ENCODE data around the gene RRAGC. TPM values are rescaled to one million over a fixed set of nuclear protein-coding genes. Genes with fewer than 3 reads are reported as not detected.
"Not testable (repeated sequence)": the region's sequence is repeated elsewhere in the genome, so short reads cannot be mapped to it uniquely, and the experiment has no call there.

The RRAGC gene
- polyA plus RNA-seq, 1 donor: 18.8 TPM

- DNase-seq (ENCODE audit: low read depth): no peak
Measured at GRCh38 chr1:38858833-38859560, 575 bp downstream of the RRAGC start.

GRCh38 chr1:38852780-38853179 lies 6.8 kb downstream of the RRAGC start:
- no peak for DNase-seq (ENCODE audit: low read depth)

- no peak for DNase-seq (ENCODE audit: low read depth)
Measured at GRCh38 chr1:38848071-38848470, 11.5 kb downstream of the RRAGC start.

- DNase-seq (ENCODE audit: low read depth): no peak
Measured at GRCh38 chr1:38846210-38846609, 13.4 kb downstream of the RRAGC start.

- DNase-seq (ENCODE audit: low read depth): not testable (repeated sequence)
Measured at GRCh38 chr1:38845088-38845487, 14.5 kb downstream of the RRAGC start.

- no peak for DNase-seq (ENCODE audit: low read depth)
Measured at GRCh38 chr1:38840281-38840680, 19.3 kb downstream of the RRAGC start.

GRCh38 chr1:38839363-38839762 lies 20.2 kb downstream of the RRAGC start:
- DNase-seq (ENCODE audit: low read depth): no peak

- not testable (repeated sequence) for DNase-seq (ENCODE audit: low read depth)
Measured at GRCh38 chr1:38836316-38836715, 23.3 kb downstream of the RRAGC start.

GRCh38 chr1:38834937-38835827 lies 24.4 kb downstream of the RRAGC start:
- peak; percentile 71 for DNase-seq (ENCODE audit: low read depth)

- no peak for DNase-seq (ENCODE audit: low read depth)
Measured at GRCh38 chr1:38834221-38834782, 25.3 kb downstream of the RRAGC start.

GRCh38 chr1:38833146-38833545 lies 26.4 kb downstream of the RRAGC start:
- DNase-seq (ENCODE audit: low read depth): no peak

GRCh38 chr1:38832370-38832734 lies 27.2 kb downstream of the RRAGC start:
- DNase-seq (ENCODE audit: low read depth): no peak

- DNase-seq (ENCODE audit: low read depth): no peak
Measured at GRCh38 chr1:38831731-38832369, 27.7 kb downstream of the RRAGC start.

GRCh38 chr1:38829368-38829767 lies 30.2 kb downstream of the RRAGC start:
- no peak for DNase-seq (ENCODE audit: low read depth)

- DNase-seq (ENCODE audit: low read depth): no peak
Measured at GRCh38 chr1:38827318-38827717, 32.3 kb downstream of the RRAGC start.

- no peak for DNase-seq (ENCODE audit: low read depth)
Measured at GRCh38 chr1:38826886-38827285, 32.7 kb downstream of the RRAGC start.

GRCh38 chr1:38826262-38826661 lies 33.3 kb downstream of the RRAGC start:
- no peak for DNase-seq (ENCODE audit: low read depth)

- DNase-seq (ENCODE audit: low read depth): no peak
Measured at GRCh38 chr1:38820860-38821259, 38.7 kb downstream of the RRAGC start.

GRCh38 chr1:38819516-38819915 lies 40.1 kb downstream of the RRAGC start:
- no peak for DNase-seq (ENCODE audit: low read depth)

- DNase-seq (ENCODE audit: low read depth): no peak
Measured at GRCh38 chr1:38819040-38819439, 40.5 kb downstream of the RRAGC start.

GRCh38 chr1:38818175-38818976 lies 41.2 kb downstream of the RRAGC start:
- DNase-seq (ENCODE audit: low read depth): no peak
